ENCODE results near the gene COL23A1.

COL23A1 gene

GRCh38 chr5:178416919-178417318 lies 173.3 kb downstream of the COL23A1 start:
- no peak for DNase-seq

- no peak for DNase-seq
Observed at GRCh38 chr5:178416206-178416882, 173.8 kb downstream of the COL23A1 start.

- DNase-seq, result no peak
Observed at GRCh38 chr5:178415353-178415752, 174.8 kb downstream of the COL23A1 start.

- no peak for DNase-seq
Observed at GRCh38 chr5:178413988-178414387, 176.2 kb downstream of the COL23A1 start.

GRCh38 chr5:178411083-178411482 lies 179.1 kb downstream of the COL23A1 start:
- DNase-seq, result no peak

GRCh38 chr5:178407646-178408045 lies 182.5 kb downstream of the COL23A1 start:
- no peak for DNase-seq

GRCh38 chr5:178404987-178405386 lies 185.2 kb downstream of the COL23A1 start:
- no peak for DNase-seq

- DNase-seq, result no peak
Observed at GRCh38 chr5:178403956-178404600, 186.1 kb downstream of the COL23A1 start.

- no peak for DNase-seq
Observed at GRCh38 chr5:178403351-178403750, 186.8 kb downstream of the COL23A1 start.

GRCh38 chr5:178399701-178400095 lies 190.5 kb downstream of the COL23A1 start:
- DNase-seq, result no peak

GRCh38 chr5:178398901-178399700 lies 191.1 kb downstream of the COL23A1 start:
- DNase-seq, result no peak

GRCh38 chr5:178396796-178397720 lies 193.1 kb downstream of the COL23A1 start:
- DNase-seq, result no peak

- no peak for DNase-seq
Observed at GRCh38 chr5:178394074-178394473, 196.1 kb downstream of the COL23A1 start.

GRCh38 chr5:178392931-178393394 lies 197.2 kb downstream of the COL23A1 start:
- DNase-seq, result no peak

GRCh38 chr5:178392386-178392785 lies 197.8 kb downstream of the COL23A1 start:
- no peak for DNase-seq

GRCh38 chr5:178391480-178391879 lies 198.7 kb downstream of the COL23A1 start:
- no peak for DNase-seq

- DNase-seq, result no peak
Observed at GRCh38 chr5:178389796-178390195, 200.4 kb downstream of the COL23A1 start.

GRCh38 chr5:178389026-178389729 lies 201.0 kb downstream of the COL23A1 start:
- no peak for DNase-seq

- no peak for DNase-seq
Observed at GRCh38 chr5:178388386-178389025, 201.7 kb downstream of the COL23A1 start.

GRCh38 chr5:178387856-178388190 lies 202.4 kb downstream of the COL23A1 start:
- DNase-seq, result no peak

GRCh38 chr5:178387061-178387855 lies 202.9 kb downstream of the COL23A1 start:
- DNase-seq, result no peak
